T-helper 2 cell (primary cell): Measurements from ENCODE around the gene RUVBL2.
"Not testable (repeated sequence)": the region's sequence is repeated elsewhere in the genome, so short reads cannot be mapped to it uniquely, and the experiment has no call there.

Experiments used
- DNase-seq, 5 experiments: peaks; one replicate each; pipeline versions ENCODE4 v3.0.0 to v3.0.0-alpha.2; 2012 to 2022

The RUVBL2 gene

DNA sequence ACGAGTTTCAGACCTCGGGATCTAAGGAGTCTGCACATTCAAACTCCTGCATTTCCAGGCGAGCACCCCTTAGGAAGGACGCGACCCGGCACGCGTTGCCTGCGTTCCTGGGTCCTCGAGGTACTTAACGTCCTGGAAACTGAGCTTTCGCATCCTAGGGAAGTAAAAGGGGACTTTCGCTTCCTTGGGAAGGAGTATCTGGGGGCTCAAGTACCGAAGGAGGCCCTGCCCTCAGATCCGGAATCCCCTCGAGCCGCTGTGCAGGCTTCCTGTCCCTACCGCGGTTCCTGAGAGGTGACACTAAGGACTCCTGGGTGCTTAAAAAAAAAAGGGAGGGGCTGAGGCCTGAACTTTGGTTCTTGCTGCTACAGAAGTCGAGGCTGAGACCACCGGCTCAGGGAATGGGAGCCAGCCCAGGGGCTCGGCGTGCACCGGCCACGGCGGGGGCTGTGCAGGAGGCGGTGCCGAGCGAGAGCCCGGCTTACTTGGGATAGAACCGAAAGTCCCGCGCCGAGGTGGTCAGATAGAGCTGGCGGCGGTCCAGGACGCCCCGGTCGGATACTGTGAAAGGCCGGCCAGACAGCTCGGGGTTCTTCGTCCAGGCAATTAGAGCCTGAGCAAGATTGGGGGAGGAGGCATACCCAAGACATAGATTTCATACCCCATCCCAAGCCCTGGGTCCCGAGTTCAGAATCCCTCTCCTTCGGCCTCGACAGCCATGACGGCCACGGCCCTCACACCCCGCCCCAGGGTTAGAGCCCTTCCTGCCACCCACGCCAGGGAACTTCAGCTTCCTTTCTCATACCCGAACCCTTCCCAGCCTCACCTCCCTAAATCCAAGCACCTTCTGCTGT, 24.9 kb downstream of the RUVBL2 start:
- peak in 2 of 5 experiments; percentile 33 to 45 for DNase-seq

DNA sequence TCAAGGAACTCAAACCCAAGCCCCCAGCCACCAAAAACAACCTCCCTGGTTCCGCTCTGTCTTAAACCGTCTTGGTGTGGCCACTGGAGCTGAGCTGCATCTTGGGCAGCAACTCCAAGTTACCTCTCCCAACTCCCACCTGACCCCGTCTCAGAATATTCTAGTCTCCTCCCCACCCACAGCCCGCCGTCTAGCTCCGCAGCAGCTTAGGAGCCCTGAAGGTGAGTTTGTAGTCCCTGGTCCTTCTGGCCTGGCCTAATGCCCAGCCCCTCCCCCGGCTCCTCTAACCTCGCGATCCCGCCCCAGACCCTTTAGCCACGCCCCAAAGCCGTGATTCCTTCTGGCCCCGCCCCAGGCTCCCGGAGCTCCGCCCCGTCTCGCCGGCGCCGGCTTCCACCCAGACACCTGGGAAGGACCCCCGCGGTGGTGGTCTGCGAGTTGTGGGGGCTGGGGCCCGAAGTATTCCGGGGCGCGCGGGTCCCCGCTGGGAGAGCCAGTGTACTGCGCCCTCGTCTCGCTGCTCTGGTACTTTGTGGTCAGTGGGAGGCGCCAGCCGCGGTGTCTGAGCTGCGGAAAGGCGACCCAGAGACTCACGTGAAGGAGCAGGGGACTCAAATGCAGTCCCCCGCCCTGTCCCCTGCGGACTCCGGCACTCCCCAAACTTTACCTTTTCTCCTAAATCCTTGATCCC, 25.7 kb downstream of the RUVBL2 start:
- DNase-seq = peak; percentile 41 to 58 (median 50)

DNA sequence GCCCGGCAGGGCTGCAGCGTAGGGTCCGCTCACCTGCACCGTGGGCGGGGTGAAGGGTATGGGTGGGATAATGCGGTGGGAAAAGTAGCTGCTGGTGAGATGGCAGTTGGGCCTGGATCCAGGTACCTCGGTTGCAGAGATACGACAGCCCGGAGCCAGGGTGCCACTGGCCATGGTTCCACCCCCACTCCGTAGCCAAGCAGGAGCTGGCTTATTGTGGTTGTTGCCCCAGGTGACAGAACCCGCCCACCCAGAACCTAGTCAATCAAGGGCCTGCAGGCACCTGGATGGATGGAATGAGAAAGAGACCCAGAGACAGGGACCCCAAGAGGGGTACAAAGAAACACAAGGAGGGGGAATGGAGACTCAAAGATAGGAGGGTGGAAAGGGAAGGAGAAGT, 26.7 kb downstream of the RUVBL2 start:
- DNase-seq = no peak

DNA sequence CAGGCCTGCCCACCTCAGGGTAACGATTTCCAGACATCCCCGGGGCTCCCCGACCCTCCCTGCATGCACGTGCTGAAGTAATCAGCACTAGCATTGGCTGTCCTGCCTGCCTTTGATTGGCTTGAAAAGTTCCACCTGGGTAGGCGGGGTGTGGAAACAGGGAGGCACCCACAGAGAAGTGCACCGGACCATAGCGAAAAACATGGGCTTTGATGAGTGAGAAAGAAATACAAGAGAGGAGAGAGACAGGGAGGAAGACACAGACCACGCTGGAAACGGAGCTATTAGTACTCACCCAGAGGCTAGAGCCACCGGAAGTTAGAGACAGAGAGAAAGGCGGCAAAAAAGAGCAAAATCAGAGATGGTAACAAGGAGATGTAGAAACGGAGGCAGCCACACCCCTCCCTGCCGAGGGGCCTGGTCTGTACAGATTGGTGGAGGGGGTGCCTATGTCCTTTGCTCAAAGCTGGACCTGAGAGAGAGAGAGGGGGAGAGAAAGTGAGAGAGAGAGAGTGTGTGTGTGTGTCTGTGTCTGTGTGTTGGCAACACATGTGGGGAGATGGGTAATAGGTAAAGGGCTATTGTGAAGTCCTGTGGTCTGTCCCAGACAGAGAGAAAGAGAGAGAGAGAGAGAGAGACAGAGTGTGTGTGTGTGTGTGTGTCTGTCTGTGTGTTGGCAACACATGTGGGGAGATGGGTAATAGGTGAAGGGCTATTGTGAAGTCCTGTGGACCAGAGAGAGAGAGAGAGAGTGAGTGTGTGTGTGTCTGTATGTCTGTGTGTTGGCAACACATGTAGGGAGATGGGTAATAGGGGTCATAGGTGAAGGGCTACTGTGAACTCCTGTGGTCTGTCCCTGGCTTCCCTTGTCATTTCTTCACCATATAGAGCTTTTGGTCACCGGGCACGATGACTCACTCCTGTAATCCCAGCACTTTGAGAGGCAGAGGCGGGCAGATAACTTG, 27.5 kb downstream of the RUVBL2 start:
- DNase-seq = peak in 1 of 5 experiments; percentile 12

DNA sequence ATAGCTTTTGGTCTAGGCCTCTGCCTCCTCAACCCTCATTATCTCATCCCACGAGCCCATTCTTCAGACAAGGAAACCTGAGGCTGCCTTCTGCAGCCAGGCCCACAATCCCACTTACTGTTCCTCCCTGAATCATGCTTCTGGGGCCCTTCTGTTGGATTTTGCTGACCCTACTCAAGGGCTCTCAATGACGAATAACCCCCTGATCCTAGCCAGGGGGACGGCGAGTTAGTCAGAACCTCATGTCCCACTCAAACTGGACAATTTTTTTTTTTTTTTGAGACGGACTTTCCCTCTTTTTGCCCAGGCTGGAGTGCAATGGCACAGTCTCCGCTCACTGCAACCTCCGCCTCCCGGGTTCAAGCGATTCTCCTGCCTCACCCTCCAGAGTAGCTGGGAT, 28.4 kb downstream of the RUVBL2 start:
- DNase-seq = no peak

DNA sequence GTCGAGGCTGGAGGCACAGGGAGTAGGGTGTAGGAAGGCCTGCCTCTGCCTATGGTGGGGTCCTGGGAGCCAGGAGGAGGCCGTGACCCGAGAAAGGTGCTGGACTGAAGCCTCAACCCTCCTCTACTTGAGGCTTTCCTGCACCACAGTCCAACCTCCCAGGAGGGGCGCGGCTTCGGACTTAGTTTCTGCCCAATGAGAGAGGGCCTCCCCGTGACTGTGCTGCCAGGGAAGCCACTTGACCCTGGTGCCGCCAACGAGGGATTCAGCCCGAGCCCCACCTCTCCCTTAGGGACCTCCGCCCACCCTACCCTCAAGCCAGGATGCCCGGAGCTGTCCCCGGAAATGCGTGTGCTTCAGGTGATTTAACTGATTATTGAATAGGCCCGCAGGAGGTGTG, 30.5 kb downstream of the RUVBL2 start, which contains the start of gene CGB3:
Gene CGB3 (minus strand): TSS at position 101 of the 400 bp plus-strand sequence. CDS start 362 bp downstream, outside the sequence.
- DNase-seq = not testable (repeated sequence)

DNA sequence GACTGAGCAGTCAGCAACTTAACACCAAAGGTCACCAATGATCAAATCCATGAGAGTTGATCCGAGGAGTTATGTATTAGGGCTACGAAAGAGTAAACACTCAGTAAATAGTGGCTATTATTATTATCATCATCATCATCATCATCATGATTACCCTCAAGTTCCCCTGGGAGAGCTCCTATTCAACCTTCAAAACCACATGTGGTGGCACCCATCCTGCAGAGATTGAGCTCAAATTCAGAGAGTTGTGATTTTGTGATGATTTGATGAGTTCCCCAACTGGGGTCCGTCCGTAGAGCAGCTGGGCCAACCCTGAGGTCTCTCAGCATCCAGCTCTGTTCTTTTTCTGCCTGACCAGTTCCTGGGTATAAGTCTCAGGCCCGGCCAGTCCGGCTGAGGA, 31.4 kb downstream of the RUVBL2 start:
- not testable (repeated sequence) for DNase-seq

DNA sequence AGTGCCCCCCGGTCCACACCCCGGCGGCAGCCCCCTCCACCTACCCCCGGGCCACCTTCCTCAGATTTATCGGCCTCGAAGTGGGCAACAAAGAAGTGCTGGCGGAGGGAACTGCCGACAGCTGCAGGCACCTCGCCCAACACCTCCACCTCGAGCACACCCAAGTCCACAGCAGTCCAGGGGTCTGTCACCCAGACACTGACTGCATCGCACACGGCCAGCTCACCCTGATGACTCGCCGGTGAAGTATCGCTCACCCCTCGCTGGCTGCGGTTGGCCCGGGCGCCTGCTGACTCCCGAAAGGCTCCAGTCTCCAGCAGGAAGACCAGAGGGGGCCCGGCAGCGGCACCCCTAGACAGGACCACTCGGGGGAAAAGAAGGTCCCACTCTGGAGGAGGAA, 31.9 kb downstream of the RUVBL2 start:
- DNase-seq = not testable (repeated sequence)

DNA sequence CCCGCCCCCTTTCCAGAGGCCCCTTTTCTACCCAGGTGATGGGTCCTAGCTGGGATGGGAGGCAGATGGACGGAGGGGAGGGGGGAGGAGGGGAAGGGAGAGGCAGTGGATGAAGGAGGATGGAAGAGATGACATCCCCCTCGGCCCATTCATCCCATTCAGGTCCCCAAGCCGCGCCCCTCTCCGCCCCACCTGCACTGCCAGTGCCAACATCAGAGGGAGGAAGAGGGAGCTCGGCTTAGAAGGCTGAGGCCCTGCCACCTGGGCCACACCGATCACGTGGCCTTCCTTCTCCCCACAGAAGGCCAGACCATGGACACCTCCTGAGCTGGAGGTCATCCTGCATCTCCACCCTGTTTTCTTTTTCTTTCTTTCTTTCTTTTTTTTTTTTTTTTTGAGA, 35.0 kb downstream of the RUVBL2 start:
- DNase-seq = not testable (repeated sequence)

DNA sequence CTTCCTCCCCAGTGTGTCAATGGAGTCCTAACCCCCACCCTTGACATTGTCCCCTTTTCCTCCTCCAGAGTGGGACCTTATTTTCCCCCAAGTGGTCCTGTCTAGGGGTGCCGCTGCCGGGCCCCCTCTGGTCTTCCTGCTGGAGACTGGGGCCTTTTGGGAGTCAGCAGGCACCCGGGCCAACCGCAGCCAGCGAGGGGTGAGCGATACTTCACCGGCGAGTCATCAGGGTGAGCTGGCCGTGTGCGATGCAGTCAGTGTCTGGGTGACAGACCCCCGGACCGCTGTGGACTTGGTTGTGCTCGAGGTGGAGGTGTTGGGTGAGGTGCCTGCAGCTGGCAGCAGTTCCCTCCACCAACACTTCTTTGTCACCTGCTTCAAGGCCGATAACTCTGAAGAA, 36.1 kb downstream of the RUVBL2 start:
- DNase-seq = not testable (repeated sequence)

DNA sequence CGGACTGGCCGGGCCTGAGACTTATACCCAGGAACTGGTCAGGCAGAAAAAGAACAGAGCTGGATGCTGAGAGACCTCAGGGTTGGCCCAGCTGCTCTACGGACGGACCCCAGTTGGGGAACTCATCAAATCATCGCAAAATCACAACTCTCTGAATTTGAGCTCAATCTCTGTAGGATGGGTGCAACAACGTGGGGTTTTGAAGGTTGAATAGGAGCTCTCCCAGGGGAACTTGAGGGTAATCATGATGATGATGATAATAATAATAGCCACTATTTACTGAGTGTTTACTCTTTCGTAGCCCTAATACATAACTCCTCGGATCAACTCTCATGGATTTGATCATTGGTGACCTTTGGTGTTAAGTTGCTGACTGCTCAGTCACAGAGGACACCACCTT, 36.6 kb downstream of the RUVBL2 start:
- DNase-seq = not testable (repeated sequence)

DNA sequence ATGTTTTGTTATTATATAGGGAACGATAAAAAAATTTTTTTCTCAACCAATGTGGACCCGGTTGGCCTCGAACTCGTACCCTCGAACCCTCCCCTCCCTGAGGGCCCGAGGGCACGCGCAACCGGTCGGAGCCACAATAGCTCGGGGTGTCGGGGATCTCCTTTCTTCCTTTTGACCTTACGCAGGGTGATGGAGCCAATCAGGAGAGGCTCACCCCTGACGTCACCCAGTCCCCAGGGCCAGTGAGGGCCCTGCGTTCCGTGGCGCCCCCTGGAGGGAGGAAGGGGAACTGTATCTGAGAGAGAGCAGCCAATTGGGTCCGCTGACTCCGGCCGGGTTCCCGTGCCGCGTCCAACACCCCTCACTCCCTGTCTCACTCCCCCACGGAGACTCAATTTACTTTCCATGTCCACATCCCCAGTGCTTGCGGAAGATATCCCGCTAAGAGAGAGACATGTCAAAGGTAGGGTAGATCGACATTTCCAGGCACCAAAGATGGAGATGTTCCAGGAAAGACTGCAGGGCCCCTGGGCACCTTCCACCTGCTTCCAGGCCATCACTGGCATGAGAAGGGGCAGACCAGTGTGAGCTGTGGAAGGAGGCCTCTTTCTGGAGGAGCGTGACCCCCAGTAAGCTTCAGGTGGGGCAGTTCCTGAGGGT, 38.1 kb downstream of the RUVBL2 start, which contains the start of gene CGB2:
Gene CGB2 (plus strand): TSS at position 249 of the 660 bp plus-strand sequence. CDS start 206 bp downstream, at position 455.
- peak in 4 of 5 experiments; percentile 32 to 77 (median 42) for DNase-seq

DNA sequence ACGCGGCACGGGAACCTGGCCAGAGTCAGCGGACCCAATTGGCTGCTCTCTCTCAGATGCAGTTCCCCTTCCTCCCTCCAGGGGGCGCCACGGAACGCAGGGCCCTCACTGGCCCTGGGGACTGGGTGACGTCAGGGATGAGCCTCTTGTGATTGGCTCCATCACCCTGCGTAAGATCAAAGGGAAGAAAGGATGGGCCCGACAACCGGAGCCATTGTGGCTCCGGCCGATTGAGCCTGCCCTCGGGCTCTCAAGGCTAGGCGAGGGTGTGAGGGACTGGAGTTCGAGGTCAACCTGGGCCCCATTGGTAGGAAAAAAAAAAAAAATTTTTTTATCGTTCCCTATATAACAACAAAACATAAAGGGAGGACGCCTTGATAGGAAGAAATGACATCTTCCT, 43.1 kb downstream of the RUVBL2 start, which contains the start of gene CGB1:
Gene CGB1 (minus strand): TSS at position 81 of the 400 bp plus-strand sequence. CDS start 184 bp downstream, outside the sequence.
- DNase-seq = peak in 1 of 5 experiments; percentile 60

DNA sequence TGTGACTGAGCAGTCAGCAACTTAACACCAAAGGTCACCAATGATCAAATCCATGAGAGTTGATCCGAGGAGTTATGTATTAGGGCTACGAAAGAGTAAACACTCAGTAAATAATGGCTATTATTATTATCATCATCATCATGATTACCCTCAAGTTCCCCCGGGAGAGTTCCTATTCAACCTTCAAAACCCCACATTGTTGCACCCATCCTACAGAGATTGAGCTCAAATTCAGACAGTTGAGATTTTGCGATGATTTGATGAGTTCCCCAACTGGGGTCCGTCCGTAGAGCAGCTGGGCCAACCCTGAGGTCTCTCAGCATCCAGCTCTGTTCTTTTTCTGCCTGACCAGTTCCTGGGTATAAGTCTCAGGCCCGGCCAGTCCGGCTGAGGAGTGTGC, 44.4 kb downstream of the RUVBL2 start:
- DNase-seq = not testable (repeated sequence)

DNA sequence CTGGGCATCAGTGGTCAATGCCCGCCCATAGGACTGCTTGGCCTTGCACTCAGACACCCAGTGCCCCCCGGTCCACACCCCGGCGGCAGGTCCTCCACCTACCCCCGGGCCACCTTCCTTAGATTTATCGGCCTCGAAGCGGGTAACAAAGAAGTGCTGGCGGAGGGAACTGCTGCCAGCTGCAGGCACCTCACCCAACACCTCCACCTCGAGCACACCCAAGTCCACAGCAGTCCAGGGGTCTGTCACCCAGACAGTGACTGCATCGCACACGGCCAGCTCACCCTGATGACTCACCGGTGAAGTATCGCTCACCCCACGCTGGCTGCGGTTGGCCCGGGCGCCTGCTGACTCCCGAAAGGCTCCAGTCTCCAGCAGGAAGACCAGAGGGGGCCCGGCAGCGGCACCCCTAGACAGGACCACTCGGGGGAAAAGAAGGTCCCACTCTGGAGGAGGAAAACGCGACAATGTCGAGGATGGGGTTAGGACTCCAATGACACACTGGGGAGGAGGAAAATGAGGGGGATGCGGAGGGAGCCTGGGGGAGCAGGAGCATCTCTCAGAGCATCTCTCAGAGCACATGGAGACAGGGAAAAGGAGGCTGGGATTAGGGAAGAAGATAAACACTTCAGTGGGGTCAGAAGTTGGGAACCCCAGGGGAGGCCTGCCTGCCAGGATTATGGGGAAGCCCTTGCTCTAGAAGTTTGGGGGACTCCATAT, 45.0 kb downstream of the RUVBL2 start:
- DNase-seq = not testable (repeated sequence)

DNA sequence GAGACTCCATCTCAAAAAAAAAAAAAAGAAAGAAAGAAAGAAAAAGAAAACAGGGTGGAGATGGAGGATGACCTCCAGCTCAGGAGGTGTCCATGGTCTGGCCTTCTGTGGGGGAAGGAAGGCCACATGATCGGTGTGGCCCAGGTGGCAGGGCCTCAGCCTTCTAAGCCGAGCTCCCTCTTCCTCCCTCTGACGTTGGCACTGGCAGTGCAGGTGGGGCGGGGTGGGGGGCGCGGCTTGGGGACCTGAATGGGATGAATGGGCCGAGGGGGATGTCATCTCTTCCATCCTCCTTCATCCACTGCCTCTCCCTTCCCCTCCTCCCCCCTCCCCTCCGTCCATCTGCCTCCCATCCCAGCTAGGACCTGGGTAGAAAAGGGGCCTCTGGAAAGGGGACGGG, 46.0 kb downstream of the RUVBL2 start:
- DNase-seq = not testable (repeated sequence)

DNA sequence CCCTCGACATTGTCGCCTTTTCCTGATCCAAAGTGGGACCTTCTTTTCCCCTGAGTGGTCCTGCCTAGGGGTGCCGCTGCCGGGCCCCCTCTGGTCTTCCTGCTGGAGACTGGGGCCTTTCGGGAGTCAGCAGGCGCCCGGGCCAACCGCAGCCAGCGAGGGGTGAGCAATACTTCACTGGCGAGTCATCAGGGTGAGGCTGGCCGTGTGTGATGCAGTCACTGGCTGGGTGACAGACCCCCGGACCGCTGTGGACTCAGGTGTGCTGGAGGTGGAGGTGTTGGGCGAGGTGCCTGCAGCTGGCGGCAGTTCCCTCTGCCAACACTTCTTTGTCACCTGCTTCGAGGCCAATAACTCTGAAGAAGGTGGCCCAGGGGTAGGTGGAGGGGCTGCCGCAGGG, 48.5 kb downstream of the RUVBL2 start:
- DNase-seq = no peak

DNA sequence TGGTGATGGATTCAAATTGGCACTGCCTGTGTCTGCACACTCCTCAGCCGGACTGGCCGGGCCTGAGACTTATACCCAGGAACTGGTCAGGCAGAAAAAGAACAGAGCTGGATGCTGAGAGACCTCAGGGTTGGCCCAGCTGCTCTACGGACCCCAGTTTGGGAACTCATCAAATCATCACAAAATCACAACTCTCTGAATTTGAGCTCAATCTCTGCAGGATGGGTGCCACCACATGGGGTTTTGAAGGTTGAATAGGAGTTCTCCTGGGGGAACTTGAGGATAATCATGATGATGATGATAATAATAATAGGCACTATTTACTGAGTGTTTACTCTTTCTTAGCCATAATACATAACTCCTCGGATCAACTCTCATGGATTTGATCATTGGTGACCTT, 49.0 kb downstream of the RUVBL2 start:
- DNase-seq = not testable (repeated sequence)

DNA sequence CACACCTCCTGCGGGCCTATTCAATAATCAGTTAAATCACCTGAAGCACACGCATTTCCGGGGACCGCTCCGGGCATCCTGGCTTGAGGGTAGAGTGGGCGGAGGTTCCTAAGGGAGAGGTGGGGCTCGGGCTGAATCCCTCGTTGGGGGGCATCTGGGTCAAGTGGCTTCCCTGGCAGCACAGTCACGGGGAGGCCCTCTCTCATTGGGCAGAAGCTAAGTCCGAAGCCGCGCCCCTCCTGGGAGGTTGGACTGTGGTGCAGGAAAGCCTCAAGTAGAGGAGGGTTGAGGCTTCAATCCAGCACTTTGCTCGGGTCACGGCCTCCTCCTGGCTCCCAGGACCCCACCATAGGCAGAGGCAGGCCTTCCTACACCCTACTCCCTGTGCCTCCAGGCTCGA, 49.9 kb downstream of the RUVBL2 start, which contains the start of gene CGB5:
Gene CGB5 (plus strand): TSS at position 301 of the 400 bp plus-strand sequence. CDS start 362 bp downstream, outside the sequence.
- not testable (repeated sequence) for DNase-seq

DNA sequence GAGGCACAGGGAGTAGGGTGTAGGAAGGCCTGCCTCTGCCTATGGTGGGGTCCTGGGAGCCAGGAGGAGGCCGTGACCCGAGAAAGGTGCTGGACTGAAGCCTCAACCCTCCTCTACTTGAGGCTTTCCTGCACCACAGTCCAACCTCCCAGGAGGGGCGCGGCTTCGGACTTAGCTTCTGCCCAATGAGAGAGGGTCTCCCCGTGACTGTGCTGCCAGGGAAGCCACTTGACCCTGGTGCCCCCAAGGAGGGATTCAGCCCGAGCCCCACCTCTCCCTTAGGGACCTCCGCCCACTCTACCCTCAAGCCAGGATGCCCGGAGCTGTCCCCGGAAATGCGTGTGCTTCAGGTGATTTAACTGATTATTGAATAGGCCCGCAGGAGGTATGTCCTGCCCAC, 55.3 kb downstream of the RUVBL2 start, which contains the start of gene CGB8:
Gene CGB8 (minus strand): TSS at position 101 of the 400 bp plus-strand sequence. CDS start 372 bp downstream, outside the sequence.
- DNase-seq = not testable (repeated sequence)

DNA sequence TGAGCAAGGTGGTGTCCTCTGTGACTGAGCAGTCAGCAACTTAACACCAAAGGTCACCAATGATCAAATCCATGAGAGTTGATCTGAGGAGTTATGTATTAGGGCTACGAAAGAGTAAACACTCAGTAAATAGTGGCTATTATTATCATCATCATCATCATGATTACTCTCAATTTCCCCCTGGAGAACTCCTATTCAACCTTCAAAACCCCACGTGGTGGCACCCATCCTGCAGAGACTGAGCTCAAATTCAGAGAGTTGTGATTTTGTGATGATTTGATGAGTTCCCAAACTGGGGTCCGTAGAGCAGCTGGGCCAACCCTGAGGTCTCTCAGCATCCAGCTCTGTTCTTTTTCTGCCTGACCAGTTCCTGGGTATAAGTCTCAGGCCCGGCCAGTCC, 56.1 kb downstream of the RUVBL2 start:
- not testable (repeated sequence) for DNase-seq
